Endothelial cell of umbilical vein (primary cell): ENCODE results near the gene PLAAT3.

Source experiments
- CTCF ChIP-seq, 2 donors: IDR thresholded peaks; 1 replicate in 1 of 2; 2 replicates in 1 of 2; pipeline ENCODE4 v1.5.1; 2011; ENCODE audit warnings: low read length in 2 of 2, mild to moderate bottlenecking in 2 of 2, moderate library complexity in 2 of 2, control low read depth in 1 of 2, inconsistent platforms in 1 of 2, low read depth in 1 of 2; ENCODE audit not compliant: insufficient read depth in 1 of 2; ENCODE audit errors: extremely low read depth in 1 of 2
- EZH2 ChIP-seq: IDR thresholded peaks from 2 replicates; pipeline ENCODE4 v1.6.1; 2012; ENCODE audit warnings: borderline replicate concordance, low read depth, mild to moderate bottlenecking, moderate library complexity, low read length, inconsistent platforms; ENCODE audit not compliant: severe bottlenecking
- JUN ChIP-seq: IDR thresholded peaks from 2 replicates; pipeline ENCODE4 v1.6.1; 2011; ENCODE audit warnings: borderline replicate concordance, low read depth; ENCODE audit not compliant: insufficient read length, insufficient read depth
- MAX ChIP-seq: IDR thresholded peaks from 2 replicates; pipeline ENCODE4 v1.6.1; 2011; ENCODE audit not compliant: insufficient read depth, insufficient read length
- POLR2A ChIP-seq: IDR thresholded peaks from 2 replicates; pipeline ENCODE4 v1.6.1; 2012; ENCODE audit warnings: low read depth, mild to moderate bottlenecking, control low read depth, low read length

- TF ChIP-seq CTCF (IDR thresholded peaks at IDR 0.05; ENCODE audit: extremely low read depth in 1 of 2, insufficient read depth in 1 of 2, low read depth in 1 of 2, low read length in 2 of 2) (no peak), EZH2 (no peak), POLR2A (no peak), JUN (no peak), MAX (no peak)
Measured at GRCh38 chr11:63573881-63574855, 40.1 kb downstream of the PLAAT3 start.
